Activated CD4-positive, alpha-beta T cell treated with anti-CD3 and anti-CD28 coated beads, Interleukin-2, amount 50 U/mL, for 48 hours (primary cell): ENCODE data around the gene HSPA1L.
A peak's percentile ranks its signal among the peaks of the same experiment; 100 is the strongest.
"Not testable (repeated sequence)": the region's sequence is repeated elsewhere in the genome, so short reads cannot be mapped to it uniquely, and the experiment has no call there.

Experiments
- DNase-seq, 2 experiments: peaks; one replicate each; pipeline ENCODE4 v3.0.0-alpha.2; 2020

Gene HSPA1L

DNA sequence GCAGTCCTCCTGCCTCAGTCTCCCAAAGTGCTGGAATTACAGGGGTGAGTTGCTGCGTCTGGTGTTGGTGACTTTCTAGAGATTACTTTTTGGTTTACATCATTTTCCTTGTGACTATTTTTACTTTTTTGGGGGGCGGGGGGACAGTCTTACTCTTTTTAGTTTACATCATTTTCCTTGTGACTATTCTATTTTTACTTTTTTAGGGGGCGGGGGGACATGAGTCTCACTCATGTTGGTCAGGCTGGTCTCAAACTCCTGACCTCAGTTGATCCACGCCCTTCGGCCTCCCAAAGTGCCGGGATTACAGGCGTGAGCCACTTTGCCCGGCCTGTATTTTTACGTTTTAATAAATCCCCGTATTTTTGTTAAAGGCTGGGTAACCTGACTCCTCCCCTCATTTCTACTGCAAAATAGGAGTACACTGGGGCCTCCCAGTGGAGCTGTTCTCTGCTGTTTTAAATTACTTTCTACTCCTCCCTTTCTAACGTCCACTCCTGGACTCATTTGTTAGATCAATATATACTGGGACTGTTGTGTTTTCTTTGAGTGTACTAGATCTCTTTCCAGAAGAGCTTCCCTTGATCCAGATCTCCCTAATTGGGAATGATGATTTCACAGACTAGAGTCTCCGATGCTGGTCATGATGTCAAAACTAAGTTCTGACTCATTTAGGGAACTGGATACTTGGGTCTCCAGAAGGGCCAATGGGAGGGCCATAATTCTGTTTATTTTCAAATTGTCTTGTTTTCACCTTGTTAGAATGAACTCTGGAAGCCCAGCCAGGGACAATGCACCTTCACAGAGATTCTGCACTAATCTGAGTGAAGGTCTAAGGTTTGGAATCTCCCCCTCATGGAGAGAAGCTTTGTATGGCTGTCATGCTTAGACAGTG, 21.6 kb upstream of the HSPA1L start:
- no peak for DNase-seq

DNA sequence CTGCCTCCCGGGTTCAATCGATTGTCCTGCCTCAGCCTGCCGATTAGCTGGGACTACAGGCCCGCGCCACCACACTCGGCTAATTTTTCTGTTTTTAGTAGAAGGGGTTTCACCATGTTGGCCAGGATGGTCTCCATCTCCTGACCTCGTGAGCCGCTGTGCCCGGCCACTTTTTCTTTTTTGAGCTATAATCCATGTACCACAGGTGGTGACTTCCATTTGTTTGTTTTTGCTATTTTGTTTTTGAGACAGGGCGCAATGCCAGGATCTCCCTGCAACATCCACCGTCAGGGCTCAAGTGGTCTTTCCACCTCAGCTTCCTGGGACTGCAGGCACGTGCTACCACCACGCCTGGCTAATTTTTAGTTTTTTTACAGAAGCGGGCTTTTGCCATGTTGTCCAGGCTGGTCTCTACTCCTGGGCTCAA, 21.0 kb upstream of the HSPA1L start:
- DNase-seq: no peak

DNA sequence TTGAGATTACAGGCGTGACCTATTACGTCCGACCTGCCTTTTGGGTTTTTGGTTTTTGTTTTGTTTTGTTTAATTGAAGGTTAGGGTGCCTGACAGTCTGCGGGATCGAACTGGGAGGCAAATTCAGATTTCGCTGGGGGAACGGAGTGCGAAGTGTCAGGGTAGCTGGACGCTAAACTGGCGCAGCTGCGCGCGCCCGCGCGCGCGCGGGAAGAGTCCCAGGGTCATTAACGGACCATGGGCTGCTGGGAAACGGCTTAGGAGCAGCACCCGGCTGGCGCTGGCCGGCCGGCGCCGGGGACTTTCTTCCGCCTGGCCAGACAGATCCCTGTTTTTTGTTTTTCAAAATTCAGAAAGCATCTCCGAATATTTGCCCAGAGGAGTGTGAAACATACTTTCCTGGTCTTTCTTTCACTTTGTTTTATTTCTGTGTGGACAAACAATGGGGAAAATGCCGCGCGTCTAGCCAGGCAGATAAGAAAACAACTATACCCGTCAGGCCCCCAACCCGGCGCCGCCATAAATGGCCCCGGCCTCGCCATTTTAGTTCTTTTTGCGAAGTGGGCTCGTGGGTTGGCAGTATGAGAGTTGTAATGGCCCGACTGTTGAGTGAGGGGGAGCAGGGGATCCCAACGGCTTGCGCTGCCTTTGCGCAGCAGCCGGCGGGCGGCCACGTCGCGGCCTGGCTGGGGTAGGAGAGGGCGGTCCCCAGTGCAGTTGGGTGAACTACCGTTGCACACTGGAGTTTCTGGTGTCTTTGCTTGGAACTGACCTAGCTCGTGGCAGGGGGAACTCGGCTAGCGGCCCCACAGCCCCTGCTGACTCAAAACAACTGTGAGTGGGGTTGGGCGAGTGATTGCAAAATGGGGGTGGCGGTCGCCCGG, 19.5 kb upstream of the HSPA1L start:
- peak; percentile 76 to 83 for DNase-seq

DNA sequence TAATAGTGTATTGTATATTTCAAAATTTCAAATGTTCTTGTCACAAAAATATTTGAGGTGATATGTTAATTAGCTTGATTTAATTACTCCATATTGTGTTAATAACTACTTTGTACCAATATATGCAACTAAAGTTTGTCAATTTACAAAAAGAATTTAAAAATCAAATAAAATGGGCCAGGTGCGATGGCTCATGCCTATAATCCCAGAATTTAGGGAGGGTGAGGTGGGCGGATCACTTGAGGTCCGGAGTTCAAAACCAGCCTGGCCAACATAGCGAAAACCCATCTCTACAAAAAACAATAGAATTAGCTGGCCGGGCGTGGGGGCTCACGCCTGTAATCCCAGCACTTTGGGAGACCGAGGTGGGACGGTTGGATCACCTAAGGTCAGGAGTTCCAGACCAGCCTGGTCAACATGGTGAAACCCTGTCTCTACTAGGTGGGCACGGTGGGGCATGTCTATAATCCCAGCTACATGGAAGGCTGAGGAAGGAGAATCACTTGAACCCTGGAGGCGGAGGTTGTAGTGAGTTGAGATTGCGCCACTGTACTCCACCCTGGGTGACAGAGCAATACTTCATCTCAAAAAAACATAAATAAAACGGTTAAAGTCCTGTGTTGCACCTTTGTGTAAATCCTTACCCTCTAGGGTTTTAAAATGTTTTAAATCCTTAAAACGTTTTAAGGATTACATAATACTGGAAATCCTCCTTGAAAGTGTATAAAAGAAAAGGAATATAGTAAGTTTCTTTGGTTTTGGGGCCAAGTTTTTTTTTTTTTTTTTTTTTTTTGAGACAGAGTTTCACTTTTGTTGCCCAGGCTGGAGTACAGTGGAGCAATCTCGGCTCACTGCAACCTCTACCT, 16.5 kb upstream of the HSPA1L start:
- DNase-seq: no peak

DNA sequence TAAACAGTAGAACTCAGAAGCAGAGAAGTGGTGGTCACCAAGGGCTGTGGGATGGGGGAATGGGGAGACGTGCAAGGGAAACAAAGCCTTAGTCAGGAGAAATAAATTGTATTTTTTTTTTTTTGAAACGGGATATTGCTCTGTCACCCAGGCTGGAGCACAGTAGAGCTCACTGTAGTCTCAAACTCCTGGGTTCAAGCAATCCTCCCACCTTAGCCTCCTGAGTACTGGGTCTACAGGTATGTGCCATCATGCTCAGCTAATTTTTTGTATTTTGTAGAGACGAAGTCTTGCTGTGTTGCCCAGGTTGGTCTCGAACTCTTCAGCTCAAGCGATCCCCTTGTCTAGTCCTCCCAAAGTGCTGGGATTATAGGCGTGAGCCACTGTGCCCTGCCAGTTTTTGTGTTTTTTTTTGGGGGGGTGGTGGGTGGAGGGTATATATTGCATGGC, 15.8 kb upstream of the HSPA1L start:
- DNase-seq: no peak

DNA sequence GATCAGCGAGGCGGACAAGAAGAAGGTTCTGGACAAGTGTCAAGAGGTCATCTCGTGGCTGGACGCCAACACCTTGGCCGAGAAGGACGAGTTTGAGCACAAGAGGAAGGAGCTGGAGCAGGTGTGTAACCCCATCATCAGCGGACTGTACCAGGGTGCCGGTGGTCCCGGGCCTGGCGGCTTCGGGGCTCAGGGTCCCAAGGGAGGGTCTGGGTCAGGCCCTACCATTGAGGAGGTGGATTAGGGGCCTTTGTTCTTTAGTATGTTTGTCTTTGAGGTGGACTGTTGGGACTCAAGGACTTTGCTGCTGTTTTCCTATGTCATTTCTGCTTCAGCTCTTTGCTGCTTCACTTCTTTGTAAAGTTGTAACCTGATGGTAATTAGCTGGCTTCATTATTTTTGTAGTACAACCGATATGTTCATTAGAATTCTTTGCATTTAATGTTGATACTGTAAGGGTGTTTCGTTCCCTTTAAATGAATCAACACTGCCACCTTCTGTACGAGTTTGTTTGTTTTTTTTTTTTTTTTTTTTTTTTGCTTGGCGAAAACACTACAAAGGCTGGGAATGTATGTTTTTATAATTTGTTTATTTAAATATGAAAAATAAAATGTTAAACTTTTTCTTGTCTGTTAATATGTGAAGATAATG, 14.7 kb upstream of the HSPA1L start:
- DNase-seq: no peak

DNA sequence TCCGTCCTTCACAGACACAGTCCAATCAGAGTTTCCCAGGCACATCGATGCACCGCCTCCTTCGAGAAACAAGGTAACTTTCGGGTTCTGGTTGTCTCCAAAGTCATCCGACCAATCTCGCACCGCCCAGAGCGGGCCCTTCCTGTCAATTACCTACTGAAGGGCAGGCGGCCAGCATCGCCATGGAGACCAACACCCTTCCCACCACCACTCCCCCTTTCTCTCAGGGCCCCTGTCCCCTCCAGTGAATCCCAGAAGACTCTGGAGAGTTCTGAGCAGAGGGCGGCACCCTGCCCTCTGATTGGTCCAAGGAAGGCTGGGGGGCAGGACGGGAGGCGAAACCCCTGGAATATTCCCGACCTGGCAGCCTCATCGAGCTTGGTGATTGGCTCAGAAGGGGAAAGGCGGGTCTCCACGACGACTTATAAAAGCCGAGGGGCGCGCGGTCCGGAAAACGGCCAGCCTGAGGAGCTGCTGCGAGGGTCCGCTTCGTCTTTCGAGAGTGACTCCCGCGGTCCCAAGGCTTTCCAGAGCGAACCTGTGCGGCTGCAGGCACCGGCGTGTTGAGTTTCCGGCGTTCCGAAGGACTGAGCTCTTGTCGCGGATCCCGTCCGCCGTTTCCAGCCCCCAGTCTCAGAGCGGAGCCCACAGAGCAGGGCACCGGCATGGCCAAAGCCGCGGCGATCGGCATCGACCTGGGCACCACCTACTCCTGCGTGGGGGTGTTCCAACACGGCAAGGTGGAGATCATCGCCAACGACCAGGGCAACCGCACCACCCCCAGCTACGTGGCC, 12.4 kb upstream of the HSPA1L start, which contains the start of gene HSPA1B:
HSPA1B (plus strand) TSS at position 453 of the 794 bp plus-strand sequence; CDS start at position 666, 213 bp downstream.
- peak; percentile 94 to 97 for DNase-seq

DNA sequence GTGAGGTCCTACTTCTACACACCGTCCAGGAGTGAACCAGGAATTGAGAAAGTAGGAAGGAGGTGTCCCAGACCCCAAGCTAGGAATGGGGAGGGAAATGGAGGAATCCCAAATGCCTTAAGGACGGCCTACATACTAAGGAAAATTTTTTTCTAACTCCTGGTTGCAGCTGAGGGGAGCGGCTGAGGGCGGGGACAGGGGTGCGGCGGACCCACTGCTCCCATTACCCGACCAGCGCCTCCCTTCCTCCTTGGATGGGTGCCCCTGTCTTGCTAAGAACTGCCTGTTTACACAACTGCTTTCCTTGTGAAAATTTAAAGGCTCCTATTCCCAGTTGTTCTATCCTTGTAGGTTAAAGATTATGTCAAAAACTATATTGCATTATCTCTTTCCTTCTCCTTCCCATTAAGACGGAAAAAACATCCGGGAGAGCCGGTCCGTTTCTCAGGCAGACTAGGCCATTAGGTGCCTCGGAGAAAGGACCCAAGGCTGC, 11.8 kb upstream of the HSPA1L start:
- DNase-seq: no peak

DNA sequence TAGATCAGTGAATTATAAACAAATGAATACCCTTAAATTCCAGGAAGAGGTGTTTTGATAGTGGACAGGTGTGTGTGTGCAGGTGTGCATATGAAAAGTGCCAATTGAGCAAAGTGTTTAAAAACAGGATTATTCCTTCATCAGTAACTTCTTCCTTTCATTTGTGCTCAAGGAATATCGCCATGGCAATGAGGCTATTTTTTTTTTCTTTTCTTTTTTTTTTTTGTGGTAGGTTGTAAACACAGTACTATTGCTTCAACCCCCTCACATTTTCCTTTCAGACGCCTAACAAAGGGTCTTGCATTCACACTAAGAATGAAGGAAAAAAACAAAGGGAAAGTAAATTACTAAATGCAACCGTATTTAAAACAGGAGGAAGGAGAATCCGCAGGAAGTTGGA, 10.5 kb upstream of the HSPA1L start:
- DNase-seq: no peak

DNA sequence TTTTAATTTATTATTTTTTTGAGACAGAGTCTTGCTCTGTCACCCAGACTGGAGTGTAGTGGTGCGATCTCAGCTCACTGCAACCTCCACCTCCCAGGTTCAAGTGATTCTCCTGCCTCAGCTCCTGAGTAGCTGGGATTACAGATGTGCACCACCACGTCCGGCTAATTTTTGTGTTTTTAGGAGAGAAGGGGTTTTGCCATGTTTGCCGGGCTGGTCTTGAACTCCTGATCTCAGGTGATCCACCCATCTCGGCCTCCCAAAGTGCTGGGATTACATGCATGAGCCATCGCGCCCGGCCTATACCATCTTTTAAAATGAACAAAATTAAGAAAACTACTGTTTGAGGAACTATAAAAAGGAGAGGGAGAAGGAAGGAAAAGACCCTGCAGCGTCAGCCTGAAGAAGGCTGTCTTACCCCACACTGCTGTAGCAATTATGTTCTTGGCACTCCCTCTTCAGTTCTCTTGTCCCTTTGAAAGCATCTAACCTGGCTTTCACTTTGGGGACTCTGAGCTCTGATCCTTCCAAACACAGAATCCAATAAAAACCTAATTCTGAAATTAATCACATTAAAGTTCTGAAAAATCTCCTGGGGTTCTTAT, 8.6 kb upstream of the HSPA1L start:
- not testable (repeated sequence) for DNase-seq

DNA sequence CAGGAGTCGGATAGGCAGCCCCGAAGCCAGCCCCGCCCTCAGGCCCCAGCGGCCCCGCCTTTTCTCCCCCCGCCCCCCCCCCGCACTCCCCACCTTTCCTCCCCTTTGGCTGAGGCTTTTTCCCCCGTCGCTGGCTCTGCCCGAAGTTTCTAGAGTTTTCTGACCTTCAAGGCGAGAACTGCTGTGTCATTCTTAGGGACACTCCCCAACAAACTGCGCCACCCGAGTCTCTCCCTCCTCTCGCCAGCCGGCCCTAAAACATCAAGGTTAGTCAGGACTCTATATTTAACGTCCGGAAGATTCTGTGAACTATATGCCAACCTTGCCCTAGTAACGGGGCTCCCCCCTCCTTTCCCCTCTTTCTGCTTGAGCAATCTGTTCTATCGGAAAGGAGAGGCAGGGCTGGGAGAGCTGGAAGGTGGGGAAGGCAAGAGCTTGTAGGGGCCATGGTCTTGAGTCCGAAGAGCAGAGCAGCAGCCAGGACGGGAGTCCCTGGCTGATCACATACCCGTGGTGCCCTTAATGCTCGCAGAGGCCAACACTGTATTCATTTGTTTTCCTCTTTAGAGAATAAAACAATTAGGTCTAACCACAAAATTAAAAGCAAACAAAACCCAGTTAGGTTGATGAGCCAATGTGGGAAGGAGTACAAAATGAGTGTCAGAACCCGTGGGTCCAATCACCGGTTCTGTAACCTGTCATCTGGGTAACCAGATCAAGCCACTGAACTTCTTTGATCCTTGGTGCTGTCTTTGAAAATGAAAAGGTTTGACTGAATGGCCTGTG, 7.1 kb upstream of the HSPA1L start:
- peak; percentile 69 to 75 for DNase-seq

DNA sequence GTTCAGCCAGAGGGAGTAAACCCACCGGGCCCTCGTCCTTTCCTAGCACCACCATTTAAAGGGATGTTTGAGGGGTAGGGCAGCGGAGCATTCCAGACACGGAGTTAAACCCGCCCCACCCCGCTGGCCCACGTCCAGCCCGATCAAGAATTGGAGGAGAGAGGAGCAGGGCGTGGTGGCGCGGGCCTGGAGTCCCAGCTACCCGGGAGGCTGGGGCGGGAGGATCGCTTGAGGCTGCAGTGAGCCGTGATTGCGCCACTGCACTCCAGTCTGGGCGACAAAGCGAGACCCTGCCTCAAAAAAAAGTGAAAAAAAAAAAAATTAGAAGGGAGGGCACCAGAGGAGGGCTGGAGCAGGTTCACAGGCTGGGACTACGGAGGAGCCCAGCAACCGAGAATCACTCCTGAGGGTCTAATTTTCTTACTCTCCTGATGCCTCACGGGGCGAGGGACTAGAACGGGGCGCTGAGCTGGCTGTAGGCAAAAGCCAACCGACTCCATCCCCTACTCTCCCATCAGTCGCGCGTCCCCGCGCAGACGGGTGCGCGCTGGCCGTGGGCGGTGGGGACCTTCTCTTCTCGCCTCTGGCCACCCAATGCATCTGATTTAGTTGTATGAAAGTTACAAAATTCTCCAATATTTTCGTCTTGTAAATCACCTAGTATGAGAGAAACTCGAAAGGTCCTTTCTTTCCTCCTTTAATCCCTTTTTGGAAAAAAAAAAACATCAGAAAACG, 6.4 kb upstream of the HSPA1L start:
- DNase-seq: peak; percentile 80 to 84

DNA sequence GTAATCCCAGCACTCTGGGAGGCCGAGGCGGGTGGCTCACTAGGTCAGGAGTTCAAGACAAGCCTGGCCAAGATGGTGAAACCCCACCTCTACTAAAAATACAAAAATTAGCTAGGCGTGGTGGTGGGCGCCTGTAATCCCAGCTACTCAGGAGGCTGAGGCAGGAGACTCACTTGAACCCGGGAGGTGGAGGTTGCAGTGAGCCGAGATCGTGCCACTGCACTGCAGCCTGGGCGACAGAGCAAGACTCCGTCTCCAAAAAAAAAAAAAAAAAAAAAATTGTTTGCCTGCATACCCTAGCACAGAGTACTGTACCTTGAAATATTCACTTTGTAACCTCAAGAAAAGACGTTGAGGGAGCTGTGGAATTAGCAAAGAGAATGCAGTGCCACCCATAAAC, 5.3 kb upstream of the HSPA1L start:
- not testable (repeated sequence) for DNase-seq

DNA sequence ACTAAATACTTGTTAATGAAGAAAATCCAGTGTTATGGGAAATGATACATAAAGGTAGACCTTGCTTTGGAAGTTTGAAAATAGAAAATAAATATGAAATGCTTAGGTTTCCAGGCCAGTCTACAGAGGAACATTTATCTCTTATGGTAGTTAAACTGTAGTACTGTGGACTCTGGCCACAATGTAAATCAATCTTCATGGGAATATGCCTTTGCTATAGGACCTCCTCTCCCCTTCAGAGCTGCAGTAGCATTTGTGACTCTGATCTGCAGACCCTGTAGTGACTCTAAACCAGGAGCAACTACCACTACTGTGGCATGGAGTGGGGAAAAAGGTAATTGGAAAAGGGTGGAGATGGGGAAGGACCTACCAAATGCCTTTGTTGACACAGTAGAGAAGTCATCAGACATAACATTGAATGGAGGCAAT, 4.8 kb upstream of the HSPA1L start:
- DNase-seq: no peak

DNA sequence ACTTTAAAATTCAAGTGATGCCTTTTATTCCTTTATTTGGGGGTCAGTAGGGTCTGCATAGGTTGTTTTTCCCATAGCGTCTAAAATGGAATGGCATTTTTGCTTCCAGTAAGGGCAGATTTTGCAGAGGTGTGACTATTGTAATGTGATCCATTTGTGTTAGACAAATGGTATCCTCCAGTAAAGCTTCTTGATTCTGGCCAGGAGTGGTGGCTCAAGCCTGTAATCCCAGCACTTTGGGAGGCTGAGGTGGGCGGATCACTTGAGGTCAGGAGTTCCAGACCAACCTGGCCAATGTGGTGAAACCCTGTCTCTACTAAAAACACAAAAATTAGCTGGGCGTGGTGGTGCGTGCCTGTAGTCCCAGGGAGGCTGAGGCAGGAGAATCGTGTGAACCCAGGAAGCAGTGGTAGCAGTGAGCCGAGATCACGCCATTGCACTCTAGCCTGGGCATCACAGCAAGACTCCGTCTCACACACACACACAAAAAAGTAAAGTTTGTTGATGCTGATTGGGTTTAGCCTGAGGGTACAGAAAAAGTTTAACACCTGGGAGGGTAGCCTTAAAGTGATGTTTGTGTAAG, 2.9 kb upstream of the HSPA1L start:
- not testable (repeated sequence) for DNase-seq

DNA sequence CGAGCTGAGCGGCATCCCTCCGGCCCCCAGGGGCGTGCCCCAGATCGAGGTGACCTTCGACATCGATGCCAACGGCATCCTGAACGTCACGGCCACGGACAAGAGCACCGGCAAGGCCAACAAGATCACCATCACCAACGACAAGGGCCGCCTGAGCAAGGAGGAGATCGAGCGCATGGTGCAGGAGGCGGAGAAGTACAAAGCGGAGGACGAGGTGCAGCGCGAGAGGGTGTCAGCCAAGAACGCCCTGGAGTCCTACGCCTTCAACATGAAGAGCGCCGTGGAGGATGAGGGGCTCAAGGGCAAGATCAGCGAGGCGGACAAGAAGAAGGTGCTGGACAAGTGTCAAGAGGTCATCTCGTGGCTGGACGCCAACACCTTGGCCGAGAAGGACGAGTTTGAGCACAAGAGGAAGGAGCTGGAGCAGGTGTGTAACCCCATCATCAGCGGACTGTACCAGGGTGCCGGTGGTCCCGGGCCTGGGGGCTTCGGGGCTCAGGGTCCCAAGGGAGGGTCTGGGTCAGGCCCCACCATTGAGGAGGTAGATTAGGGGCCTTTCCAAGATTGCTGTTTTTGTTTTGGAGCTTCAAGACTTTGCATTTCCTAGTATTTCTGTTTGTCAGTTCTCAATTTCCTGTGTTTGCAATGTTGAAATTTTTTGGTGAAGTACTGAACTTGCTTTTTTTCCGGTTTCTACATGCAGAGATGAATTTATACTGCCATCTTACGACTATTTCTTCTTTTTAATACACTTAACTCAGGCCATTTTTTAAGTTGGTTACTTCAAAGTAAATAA, 2.2 kb upstream of the HSPA1L start:
- not testable (repeated sequence) for DNase-seq

DNA sequence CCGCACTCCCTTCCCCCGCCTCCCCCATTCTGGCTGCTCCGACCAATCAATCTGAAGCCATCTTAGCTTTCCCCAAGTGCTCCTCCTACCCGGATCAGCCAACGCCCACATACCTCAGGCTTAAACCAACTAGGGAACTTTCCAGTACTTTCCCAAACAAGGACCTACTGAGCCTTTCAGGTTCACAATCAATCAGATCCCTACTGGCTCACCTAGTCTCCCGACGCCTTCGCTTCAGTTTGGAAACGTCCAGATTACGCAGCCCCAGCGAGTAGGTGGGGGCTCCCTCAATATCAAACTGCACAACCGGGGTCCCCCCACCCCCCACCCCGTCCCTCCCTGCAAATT, 432 bp downstream of the HSPA1L start:
- DNase-seq: peak; percentile 74 to 81

DNA sequence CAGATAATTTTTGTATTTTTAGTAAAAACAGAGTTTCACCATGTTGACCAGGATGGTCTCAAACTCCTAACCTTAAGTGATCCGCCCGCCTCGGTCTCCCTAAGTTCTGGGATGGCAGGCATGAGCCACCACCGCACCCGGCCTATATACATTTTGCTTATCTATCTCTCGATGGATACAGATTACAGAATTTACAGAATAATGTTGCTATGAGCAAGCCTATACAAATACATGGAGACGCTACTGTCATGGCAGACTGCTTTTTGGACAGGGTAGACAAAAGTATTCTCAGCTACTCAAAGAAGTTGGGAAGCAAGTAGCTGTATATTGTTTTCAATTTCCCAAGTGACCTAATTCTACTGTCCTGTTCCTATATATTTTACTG, 1.6 kb downstream of the HSPA1L start:
- DNase-seq: no peak
